ENCODE results near the gene FYN.
A peak's percentile ranks its signal among the peaks of the same experiment; 100 is the strongest.

The FYN gene

DNA sequence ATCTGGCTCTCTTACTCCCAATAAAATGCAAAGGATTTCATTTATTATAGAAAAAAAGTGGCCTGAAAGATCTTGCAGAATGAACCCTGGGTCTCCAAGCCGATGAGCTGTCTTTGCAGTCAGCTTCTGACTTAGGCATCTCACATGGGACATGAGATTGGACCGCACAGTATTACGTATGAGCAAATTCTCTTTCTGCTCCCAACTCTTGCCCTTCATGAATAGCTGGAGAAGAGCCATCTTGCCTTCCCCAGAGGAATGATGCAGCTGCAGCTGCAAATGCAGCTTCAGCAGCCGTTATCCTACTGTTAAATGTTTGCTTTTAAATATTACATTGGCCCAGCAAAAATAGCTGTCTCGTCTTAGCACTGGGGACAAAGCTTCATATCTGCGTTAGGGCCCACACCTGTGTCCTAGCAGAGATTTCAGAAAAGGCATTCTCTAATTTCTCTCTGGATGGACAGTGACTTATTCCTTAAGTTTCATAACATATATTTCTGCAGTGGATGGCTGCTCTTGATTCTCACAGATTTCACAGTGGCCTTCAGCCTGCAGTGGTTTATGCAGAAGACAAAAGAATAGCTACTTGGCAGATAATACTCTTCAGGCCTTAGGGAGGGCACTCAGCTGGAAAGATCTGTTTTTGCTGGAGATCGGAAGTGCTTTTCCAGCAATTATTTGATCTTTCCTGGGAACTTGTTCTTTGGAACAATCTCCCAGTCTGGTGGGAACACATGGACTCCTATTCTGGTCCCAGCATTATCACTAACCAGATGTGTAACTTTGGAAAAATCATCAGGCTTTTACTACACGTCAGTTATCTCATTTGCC lies 129.2 kb downstream of the FYN start:
- no peak for DNase-seq

DNA sequence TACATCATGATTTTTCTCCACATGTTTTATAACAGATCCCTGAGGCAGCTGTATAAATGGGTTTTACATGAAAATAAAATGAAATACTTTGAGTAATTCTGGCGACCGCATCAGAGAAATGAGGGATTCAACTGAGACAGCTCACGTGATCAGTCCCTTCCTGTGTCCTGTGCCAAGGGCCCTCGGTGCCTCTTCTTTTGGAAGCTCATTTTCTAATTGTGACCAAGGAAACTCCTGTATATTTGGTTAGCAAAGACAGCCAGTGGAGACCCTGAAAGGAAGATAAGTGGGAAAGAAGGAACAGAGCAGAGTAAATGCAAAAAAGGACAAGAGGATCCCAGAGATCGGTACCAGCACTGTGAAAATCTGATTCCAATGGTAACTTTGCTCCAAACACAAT lies 129.9 kb downstream of the FYN start:
- no peak for DNase-seq

DNA sequence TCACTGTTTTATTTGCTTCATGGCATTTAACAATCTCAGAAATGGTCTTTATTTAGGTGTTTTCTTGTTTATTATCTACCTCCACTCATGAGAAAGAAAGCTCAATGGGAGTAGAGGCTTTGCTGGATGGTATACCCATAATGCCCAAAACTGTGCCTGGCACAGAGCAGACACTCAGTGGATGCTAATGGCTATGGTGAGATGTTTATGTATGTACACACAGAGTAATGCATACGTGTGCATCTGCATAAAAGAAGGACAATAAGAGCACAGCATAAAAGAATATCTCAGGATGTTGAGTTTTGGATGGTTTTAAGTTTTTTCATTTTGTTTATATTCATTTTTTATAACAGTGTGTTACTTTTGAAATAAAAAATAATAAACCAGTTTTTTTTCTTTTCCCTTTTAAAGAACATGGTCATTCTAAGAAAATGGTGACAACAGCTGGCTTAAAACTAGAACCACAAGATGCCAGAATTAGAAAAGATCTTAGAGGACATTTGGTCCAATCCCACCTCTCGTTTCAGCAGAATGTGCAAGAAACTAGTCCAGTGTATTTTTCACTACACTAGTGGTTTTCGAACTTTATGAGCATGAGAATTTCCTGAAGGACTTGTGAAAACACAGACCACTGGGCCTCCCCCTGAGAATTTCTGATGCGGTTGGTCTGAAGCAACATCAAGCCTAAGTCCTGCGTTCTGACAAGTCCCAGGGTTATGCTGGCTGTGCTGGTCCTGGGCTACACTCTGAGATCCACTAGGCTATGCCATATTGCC lies 131.9 kb downstream of the FYN start:
- DNase-seq: no peak

DNA sequence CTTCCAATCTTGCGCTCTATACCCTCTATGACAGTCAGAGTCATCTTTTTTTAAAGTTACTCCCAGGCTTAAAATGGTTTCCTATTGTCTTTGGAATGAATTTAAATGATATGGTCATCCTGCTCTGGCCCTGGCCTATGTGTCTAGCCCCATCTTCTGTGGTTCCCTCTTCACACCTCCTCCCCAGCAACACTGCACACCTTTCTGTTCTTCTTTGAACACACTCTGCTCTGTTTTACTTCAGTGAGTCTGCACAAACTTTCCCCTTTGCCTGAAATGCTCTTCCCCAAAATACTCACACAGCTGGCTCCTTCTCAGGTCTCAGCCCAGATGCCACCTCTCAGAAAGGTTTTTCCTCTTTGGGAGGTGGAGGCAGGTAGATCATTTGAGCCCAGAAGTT lies 132.7 kb downstream of the FYN start:
- no peak for DNase-seq

DNA sequence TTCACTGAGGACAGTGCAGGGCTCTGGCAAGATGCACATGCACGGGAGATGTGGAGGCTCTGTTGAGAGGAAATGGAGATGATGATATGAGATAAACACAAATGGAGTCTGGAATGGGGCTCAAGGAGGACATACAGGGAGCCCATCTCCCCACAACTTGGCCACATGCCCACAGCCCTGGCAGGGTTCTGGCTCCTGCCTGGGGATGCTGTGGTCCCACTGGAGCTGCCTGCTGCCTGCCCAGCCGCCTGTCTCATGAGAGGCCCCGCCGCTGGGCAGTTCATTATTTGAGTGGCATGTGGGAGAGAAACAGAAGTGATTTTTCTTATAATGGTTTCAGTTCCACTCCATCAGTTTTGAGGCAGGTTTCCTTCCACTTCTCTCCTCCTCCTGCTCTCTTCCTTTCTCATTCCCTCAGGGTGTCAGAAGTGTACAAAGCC lies 134.0 kb downstream of the FYN start:
- no peak for DNase-seq

DNA sequence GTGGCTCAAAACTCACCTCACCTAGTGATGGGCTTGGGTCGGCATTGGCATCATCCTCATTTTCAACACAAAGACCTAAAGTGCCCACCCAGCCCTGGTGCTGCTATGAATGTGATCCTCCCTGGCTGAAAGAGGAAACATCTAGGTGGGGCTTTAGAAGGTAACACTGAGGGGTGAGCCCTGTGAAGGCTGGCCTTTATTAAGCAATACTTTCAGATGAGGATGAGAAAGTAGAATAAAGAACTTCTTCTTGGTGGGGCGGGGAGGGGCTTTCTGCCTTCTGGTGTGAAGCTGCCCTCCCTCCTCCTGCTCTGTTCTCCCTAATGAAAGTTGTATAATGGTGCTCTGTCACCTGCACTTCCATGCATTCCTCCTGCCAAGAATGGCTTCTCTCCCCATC lies 134.6 kb downstream of the FYN start:
- no peak for DNase-seq

DNA sequence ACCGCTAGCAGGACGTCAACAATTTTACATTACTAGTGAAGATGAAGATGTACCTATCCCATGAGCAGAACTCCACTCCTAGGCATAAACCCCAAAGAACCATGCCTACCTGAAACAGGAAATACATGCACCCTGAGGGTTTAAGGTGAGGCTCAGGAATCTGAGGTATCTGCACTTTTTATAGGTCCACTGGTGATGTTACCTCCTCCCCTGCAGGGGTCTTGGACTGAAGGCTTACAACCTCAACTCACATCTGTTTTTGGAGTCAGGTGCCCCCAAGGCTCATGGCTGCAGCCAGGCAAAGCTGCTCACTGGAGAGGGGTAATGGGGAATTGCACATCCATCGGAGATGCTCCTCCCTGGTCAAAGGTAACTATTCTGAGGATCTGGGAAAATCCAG lies 135.1 kb downstream of the FYN start:
- no peak for DNase-seq

DNA sequence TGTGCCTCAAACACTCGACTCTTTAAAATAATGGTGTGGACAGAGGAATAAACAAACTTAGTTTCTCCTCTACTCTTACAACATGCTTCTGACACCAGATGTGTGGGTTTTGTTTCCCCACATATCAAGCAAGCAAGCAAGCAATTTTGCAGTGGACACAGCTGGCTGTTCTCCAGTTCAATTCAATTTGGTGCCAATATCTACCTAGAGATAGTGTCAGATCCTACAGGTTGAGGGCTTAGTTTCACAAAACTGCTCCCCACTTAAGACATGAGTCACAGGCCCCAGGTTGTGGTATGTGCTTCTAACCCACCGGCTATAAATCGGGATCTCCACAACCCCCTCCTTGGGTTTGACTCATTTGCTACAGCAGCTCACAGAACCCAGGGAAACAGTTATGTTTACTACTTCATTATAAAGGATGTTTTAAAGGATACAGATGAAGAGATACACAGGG lies 136.2 kb downstream of the FYN start:
- DNase-seq: no peak

DNA sequence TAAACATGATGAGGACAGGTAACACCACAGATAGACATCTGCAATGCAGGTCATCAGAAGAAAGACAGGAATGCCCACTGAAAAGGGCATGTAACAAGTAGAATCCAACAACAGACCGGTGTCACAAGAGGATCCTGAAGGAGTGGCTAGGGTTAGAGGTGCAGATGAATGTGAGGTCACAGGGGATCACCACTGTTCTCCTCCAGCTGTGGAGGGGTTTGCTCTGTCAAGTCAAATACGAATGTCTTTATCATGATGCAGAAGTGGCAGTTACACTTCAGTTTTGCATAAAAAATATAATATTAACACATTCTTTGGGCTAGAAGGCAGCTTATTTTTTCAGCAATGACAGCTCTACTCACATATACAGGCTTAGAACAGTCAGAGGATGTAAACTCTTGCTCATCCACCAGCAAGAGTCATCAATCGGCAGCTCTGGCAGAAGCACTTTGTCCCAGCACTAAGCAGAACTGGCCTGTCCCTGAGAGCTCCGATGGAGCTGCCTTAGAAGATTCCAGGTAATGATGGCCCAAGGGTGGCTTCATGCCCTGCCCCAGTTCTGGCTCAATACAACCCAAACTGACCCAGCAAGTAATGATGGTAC lies 137.1 kb downstream of the FYN start:
- DNase-seq: no peak

DNA sequence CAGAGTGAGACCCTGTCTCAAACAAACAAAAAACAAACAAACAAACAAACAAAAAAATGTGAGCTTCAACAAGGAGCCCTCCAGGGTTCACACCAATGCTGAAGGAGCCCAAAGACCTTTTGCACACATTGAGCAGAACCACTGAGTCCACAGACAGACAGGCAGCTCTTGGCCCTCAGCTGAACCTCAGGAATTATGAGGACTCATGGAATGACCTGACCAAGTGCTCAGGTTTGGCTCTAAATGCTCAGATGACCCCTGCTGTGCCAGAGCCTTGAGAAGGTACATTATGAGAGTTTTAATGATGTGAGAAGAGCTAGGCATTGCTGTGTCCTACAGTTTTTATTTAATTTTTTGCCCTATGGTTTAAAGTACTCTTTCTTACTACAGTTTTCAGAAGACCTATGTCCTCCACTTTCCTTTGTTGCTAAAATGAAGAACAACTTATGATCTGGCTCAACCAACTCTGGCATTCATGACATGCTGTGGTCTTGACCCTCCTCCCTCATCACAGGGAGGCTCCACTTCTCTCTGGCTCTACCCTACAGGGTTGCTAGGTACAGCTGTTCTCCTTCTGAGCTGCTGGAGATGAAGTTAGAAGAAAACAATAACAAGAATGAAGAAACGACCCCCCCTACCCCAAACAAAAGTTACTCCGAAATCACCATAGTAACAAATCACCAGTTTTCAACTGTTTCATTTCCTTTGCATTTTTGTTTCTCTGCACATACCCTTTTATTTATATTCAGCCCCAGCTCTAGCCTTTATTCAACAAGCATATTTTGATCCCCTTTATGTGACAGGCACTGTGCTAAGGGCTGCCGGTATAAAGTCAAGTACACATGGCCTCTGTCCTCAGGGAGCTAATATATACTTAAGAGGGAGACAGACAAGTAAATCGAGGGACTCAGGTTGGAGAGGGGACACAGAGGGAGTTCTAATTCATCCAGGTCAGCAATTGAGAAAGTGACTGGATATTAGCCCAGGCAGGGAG lies 138.9 kb downstream of the FYN start:
- DNase-seq: no peak

DNA sequence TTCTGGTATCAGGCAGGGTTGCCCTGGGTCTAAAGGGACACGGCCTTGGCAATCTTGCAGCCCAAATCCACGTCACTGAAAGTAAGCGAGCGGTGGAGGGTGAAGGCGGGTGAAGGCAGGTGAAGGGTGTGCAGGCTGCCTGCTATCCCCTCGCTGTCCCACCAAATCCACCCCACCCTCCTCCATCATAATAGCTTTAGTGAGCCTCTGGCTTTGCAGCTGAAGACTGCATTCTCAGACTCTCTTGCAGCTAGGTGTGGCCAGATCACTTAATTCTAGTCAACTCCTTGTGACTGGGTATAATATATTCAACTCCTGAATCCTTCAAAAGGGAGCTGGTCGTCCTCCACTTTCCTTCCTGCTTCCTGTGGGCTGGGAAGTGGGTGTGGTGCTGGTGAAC lies 140.9 kb downstream of the FYN start:
- DNase-seq: no peak

DNA sequence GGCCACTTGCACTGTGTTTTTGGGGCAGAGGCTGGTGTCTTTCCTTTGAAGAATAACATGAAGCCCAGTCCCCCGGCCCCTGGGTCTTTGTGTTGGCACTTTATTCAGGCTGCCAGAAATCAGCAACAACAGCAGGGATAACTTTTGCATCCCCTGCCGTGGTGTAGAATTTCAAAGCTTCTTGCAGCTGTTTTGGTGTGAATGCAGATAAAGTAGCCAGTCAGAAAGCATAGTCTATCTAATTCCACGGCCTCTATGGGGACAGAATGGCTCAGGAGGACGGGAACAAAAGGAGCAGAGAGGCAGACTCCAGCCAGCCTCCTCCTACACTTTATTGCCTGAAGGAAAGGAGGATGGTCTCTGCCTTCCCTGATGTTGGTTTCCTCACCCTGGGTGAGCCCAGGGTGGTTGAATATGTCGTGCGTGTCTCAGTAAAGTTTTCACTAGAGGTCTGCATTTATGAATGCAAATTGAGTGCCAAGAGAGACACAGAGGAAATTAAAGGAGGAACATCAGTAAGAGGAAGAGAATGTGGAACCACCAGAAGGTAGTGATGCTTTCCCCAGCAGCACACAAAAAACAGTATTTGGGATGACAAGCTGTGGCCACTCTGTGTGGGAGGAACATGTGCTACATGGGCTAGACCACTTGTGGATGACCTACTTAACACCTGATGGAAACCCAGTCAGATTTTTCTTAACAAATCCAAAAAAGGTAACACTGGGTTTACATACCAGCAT lies 141.6 kb downstream of the FYN start:
- no peak for DNase-seq

DNA sequence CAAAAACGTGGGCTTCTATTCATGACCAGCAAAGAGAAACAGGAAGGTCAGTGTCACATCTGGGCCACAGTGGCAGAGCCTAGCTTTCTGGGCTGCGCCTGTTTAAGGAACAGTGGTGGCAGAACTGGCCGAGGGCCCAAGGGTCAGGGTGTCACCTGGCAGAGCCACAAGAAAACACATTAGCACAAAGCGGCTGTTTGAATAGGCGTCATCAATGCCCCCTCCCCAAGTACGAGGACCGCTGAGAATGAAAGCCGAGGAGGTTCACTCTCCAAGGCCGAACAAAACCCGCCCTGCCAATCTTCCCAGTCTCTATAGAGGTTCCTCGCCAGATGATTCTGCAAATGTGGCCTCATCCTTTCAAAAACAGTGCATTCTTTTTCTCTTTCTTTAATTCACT lies 142.4 kb downstream of the FYN start:
- peak; percentile 27 for DNase-seq

DNA sequence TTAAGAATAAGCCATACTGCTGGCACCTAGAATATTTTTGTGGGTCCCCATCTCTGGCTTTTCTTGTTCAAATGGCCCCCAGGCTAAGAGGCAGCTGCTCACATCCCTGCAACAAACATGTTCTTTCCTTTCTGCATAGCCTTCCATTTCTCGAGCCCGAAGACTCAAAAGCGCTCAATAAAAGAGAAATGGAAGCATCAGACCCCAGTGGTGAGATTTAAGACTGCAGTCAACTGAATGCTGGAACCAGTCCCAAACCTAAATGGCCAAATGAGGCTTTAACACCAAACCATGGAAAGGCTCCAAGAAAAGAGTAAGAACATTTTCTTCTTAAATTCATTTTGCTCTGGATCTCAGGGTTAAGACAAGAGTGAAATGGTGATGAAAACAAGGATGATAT lies 145.4 kb downstream of the FYN start:
- DNase-seq: no peak

DNA sequence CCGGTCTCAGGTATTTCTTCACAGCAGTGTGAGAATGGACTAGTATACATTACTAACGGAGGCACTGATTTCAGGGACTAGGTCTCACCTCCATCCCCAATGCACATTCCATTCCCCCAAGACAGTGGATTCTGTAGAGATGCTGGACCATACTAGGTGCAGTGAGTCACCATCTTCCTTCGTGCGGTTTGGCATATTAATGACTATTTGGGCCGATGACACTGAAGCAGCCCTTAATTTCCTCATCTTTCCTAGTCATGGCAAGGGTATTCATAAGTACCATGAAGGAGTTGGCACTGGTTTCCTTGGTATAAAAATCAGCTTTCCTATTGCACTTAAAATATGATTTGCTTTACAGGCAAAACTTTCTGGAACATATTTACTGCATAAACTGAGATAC lies 146.2 kb downstream of the FYN start:
- no peak for DNase-seq

DNA sequence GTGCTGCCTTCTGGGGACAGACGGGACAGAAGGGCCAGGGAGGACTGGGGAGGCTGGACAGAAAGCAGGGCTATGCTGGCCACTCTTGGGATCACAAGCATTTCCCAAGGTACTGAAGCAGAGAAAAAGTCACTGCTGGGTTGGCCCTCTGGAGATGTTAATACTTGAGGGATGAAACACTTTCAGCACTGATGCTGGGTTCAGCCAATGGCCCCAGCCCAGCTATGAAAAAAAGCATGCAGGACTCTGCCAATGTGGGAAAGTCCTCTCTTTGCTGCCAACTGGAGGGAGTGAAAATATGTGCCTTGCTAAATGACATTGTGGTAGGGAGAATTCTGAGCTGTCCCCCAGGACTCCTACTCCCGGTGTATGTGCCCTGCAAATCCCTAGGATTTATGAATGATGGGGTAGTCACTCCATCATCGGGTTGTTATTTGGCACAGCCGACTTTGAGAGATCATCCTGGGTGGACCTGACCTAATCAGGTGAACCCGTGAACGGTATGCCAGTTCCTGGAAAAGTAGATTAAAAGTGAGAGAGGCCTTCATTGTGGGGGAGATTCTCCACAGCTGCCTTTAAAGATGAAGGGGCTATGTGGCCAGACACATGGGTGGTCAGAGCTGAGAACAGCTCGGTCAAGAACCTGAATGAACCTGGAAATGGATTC lies 147.7 kb downstream of the FYN start:
- no peak for DNase-seq

DNA sequence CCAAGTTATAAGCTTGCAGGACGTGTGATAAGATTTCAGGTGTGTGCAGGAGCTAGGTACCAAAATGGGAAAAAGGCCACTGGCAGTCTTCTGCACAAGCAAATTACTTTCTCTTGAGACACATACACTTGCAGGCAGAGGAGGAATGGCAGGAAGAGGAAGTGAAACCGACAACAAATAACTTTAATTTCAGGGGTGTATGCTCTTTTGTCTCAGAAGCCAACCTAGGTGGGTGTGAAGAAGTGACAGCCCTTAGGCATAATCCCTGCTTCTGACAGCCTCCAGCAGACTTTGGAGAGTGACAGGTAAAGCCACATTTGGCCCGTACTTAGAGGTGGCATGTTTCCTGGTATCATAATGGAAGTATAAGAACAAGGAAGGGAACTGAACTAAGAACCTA lies 148.7 kb downstream of the FYN start:
- no peak for DNase-seq

DNA sequence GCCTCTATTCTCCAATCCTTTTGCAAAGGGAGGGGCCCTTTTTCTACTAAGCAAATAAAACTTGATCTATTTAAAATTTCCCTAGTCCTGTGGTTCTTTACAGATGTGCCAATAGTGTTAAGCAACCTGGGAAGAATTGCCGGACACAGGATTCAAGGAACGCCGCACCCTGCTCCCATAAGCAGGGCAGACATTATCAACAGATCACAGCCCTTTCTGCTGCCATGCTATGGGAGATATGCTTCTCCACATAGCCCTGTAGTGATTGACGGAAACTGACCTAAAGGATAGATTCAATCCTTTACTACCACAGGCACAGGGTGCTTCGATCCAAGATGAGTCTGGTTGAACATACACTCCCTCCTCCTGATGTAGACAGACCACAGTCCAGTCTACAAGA lies 149.2 kb downstream of the FYN start:
- DNase-seq: no peak

DNA sequence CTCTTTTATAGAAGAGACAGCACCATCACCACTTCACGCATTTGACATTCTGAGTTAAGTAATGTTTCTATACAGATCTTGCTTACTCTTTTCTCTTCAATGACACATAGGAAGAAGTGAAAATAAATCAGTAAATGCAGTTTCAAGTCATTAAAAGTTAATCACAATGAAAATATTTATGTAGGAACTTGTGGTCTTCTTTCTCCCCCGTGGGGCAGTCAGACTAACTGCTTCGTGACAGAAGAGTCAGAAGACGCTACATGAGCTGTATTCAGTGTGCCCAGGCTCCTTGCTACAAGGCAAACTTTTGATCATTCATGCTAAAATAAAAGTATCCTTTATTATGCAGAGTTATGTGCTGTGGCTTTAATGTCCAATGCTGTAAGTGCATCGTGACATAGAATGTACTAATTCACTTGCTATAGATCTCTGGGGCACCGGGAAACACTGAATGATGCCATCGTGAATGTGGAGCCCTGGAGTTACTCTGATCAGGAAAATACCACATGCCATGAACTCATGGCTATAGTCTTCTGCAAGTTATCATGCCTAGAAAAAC lies 149.8 kb downstream of the FYN start:
- no peak for DNase-seq

DNA sequence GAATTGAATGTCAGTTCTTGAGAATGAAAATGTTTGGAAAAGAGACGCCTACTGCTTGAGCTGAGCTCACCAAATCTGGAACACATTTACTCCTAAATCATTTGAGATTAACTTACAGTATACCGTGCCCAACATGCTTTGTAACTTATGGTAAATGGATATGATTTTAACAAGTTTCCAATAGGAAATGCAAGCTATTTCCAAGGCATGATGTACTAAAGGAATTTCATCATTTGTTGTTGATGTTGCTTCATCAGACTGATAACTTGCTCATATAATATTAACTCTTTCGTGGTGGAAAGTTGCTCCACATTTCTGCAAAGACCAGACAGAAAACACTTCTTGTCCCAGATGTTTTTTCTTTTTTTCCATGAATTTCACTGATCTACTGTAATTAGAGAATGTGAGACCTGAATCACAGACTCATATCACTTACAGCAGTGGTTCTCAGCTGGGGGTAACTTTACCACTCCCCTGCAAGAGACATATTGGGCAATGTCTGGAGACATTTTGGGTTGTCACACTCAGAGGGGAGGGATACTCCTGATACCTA lies 151.0 kb downstream of the FYN start:
- DNase-seq: no peak

DNA sequence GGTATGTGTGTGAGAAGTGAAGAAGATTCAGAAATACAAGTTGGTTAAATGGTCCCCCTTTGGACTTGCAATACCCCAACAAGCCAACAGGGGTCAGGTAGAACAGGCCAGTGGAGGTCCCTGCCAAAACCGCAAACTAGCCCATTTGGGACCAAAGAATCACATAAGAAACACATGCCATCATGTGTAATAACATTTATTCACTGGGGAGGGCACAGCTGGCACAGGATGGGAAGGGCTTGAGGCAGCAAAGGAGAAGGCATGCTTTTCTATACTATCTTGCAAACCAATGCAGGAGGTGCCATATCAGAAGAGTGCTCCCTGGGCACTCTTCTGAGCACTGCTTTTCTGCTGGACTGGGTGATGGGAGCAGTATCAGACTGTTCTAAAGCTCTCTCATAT lies 151.5 kb downstream of the FYN start:
- DNase-seq: peak; percentile 7
